GM18873 (cell line): ENCODE results near the gene HDAC4.
"Not testable (repeated sequence)": the region's sequence is repeated elsewhere in the genome, so short reads cannot be mapped to it uniquely, and the experiment has no call there.

Experiments
- ATAC-seq: cut with Tn5 transposase; IDR thresholded peaks from one replicate; pipeline ENCODE4 v1.9.1; 2021; ENCODE audit warnings: mild to moderate bottlenecking, moderate library complexity, moderate number of reproducible peaks; ENCODE audit not compliant: unreplicated experiment, low FRiP score

Gene HDAC4

GRCh38 chr2:239049421-239050251 lies 351.2 kb downstream of the HDAC4 start:
- ATAC-seq: no peak

- no peak for ATAC-seq
Measured at GRCh38 chr2:239048736-239049135, 352.1 kb downstream of the HDAC4 start.

- no peak for ATAC-seq
Measured at GRCh38 chr2:239047861-239048260, 353.0 kb downstream of the HDAC4 start.

- ATAC-seq: no peak
Measured at GRCh38 chr2:239047420-239047819, 353.4 kb downstream of the HDAC4 start.

- no peak for ATAC-seq
Measured at GRCh38 chr2:239046822-239047221, 354.0 kb downstream of the HDAC4 start.

- ATAC-seq: no peak
Measured at GRCh38 chr2:239044336-239044735, 356.5 kb downstream of the HDAC4 start.

- no peak for ATAC-seq
Measured at GRCh38 chr2:239043326-239043725, 357.5 kb downstream of the HDAC4 start.

GRCh38 chr2:239042551-239043320 lies 358.1 kb downstream of the HDAC4 start:
- no peak for ATAC-seq

GRCh38 chr2:239042046-239042445 lies 358.8 kb downstream of the HDAC4 start:
- no peak for ATAC-seq

- no peak for ATAC-seq
Measured at GRCh38 chr2:239041062-239041461, 359.8 kb downstream of the HDAC4 start.

GRCh38 chr2:239040152-239040761 lies 360.6 kb downstream of the HDAC4 start:
- no peak for ATAC-seq

- ATAC-seq: no peak
Measured at GRCh38 chr2:239039479-239039861, 361.4 kb downstream of the HDAC4 start.

- ATAC-seq: no peak
Measured at GRCh38 chr2:239038773-239039478, 361.9 kb downstream of the HDAC4 start.

GRCh38 chr2:239038284-239038683 lies 362.5 kb downstream of the HDAC4 start:
- ATAC-seq: not testable (repeated sequence)

GRCh38 chr2:239037559-239037910 lies 363.3 kb downstream of the HDAC4 start:
- no peak for ATAC-seq

GRCh38 chr2:239036819-239037558 lies 363.8 kb downstream of the HDAC4 start:
- ATAC-seq: no peak

GRCh38 chr2:239035997-239036731 lies 364.7 kb downstream of the HDAC4 start:
- no peak for ATAC-seq

GRCh38 chr2:239035361-239035814 lies 365.4 kb downstream of the HDAC4 start:
- no peak for ATAC-seq
